GM15510 (cell line): Measurements from ENCODE around the gene HOXB1.

Experiments
- POLR2A ChIP-seq: IDR thresholded peaks from 3 replicates; pipeline ENCODE4 v1.6.1; 2011; ENCODE audit warnings: borderline replicate concordance; ENCODE audit not compliant: insufficient read length; ENCODE audit errors: extremely low read depth

Gene HOXB1

DNA sequence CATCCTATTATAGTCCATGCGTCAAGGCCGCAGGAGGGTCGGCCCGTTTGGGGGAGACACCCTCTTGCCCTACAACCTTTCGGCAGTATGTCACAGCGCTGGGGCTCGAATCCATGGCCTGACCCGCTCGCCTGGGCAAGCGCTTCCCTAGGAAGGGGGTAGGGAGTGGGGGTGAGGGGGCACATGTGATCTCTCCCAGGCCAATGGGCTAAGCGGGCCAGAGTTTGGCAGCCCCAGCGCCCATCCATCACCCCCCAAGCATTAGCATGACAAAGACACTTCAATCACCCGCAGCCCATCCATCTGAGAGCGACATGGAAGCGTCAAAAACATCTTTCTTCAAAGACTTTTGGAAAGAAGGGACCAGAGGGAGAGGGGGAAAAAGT is at the start of gene HOXB1:
TSS of gene HOXB1 (minus strand) at position 125 of the 386 bp plus-strand sequence. CDS start at position 18, 107 bp downstream.
- TF ChIP-seq POLR2A: no peak

DNA sequence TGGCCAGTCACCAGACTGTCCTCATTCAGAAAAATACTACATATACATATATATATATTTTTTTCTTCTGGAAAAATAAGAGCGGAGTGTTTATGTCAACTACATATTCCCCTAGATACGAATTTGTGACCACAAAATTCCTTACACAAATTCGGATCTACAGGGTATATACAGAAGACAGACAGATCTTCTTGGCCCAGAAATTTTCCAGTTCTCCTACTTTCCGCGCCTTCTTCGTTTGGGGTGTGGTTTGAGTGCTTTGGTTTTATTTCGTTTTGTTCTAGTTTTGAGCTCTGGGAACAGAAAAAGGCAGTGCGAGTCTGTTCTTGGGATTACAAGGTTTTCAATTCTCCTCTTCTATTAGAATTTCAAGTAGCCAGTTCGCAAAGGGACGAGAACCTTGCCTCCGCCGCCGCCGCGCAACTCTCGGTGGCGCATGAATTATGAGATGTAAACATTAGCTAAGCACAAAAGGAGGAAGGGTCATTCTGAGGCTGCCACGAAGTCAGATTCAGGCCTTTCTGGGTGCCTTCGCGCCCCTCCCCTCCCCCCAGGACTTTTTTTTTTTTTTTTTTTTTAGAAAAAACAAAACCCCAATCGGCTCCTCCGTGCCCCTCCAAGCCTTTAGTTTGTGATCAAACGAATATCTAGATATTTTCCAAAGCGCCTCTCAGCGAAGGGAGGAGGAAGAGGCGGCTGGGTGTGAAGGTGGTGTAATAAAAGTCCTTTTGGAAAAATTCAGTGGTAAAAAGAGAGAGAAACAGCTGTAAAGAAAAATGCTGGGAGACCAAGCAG is 49.1 kb upstream of the HOXB1 start:
- TF ChIP-seq POLR2A: no peak

DNA sequence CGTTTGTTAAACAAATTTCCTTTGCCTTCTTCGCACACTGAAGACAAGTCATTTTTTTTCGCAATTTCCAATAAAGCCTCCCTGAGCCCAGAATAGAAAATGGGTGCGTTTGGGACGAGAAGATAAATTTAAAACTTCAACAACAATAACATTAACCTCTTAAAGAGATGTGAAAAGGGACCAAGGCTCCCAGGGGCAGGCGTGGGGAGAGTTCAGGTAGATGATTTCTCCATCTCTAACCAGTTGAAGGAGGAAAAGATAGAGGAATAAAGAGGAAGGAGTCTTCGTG is 48.6 kb upstream of the HOXB1 start:
- TF ChIP-seq POLR2A: no peak

DNA sequence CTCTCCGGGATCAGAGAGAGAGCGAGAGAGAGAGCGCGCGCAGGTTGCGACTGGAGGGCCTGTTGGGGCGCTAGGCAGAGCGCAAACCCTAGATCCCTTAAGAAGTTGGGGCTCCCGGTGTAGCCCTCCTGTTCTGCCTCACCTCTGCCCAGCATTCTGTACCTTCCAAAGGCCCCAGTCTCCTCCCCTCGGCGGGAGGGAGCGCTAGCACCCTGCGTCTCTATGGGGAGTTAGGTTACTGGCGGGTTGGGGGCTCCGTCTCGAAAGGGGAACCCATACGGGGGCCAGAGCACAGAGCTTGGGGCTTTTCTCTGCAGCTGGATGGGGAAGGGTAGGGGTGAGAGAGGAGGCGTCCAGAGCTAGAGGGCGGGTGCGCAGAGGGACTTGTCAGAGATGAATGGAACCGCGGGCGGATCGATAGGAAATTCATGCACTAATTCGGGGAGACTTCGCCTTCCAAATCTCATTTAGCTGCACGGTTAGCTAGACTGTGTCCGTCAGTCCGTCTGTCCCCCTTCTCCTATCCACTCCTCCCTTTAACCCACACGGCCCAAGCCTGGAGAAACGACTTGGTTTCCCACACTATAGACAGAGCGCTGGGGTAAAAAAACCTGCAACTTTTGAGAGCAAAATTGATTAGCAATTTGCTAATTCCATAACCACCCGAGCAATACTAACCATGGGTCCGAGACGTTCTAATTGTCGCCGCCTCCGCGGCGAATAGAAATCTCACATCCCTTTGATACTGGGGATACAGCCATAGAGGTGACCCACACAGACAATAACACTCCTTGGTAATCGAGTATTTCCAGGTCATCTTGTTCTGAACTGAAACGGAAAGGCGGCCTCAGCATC is 48.0 kb upstream of the HOXB1 start:
- TF ChIP-seq POLR2A: peak; percentile 46

DNA sequence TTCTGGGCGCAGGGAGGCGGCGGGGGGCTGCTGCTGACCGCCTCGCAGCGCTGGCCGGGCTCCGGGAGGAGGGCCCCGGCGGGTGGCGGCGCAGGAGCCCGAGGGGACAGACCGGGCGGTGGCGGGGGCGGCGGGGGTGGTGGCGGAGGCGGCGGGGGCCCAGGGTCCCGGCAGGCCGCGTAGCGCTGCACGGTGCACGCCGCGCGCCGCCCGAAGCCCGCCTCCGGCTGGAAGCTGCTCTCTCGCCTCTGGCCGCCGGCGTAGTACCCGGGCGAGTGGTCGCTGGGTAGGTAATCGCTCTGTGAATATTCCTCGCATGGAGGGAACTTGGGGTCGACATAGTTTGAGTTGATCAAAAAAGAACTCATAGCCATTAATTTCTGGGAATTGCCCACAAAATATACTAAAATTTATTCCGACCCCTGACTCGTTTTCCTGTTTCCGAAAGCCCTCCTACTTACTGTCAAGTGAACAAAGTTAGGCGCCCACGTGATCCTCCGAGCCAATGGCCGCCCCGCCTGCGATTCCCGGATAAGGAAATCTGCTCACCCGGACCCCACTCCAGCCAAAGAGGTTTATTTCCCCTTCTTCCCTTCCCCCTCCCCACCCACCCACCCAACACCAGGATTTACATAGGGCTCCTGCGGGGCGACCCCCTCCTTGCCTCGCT is 47.3 kb upstream of the HOXB1 start, which contains the start of gene HOXB4:
TSS of gene HOXB4 (minus strand) at position 405 of the 670 bp plus-strand sequence. CDS start at position 374, 31 bp downstream.
- TF ChIP-seq POLR2A: no peak

DNA sequence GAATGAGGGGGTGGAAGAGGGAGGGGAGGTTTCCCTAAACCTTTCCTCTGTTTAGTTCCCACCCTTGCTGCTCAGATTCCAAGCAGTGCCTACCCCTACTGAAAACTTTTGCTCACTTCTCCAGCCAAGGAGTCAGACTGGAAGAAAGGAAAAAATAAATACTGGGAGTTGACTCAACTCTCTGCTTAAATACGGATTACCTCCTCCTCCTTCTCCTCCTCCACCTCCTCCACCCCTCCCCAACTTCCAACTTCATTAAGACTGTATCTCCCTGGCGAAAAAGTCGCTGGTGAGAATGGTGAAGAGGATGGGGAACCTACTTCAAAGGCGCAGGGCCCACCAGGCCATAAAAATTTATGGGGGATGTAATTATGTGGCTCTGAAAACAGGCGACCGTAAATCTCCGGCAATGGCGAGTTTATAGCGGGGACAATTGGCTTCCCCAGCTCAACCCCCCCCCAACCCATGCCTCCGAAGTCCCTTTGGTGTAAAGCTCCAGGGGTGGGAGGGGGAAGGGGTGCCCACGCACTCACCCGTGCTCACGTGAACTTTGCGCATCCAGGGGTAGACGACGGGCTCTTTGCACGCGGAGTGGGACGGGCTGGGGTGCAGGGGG is 46.6 kb upstream of the HOXB1 start:
- no peak for TF ChIP-seq POLR2A

DNA sequence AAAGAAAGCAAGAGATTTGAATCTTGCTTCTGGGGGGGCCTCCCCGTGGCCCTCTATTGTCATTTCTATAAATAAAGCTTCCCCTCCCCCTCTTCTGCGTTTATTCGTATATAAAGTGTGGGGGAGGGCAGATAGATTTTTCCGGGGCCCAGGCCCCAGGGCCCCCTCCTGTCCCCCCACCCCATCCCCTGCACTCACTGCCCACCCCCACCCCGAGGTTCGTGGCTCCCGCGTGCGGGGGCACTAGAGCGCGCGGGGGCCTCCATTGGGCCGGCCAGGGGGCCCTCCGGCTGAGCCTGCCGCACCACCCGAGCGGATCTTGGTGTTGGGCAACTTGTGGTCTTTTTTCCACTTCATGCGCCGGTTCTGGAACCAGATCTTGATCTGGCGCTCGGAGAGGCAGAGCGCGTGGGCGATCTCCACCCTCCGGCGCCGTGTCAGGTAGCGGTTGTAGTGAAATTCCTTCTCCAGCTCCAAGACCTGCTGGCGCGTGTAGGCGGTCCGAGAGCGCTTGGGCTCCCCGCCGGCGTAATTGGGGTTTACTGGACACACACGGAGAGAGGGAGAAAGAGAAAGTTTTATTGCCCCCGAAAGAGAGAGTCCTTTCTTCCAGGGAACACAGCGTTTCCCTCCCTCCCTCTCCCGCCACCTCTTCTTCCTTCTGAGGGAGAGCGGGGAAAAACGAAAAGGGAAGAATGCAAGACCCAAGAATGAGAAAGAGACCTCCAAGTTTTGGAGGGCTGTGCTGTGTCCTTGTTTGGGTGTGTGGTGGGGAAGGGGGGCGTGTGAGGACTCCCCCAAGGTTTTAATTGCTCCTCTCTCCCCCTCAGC is 45.9 kb upstream of the HOXB1 start:
- no peak for TF ChIP-seq POLR2A

DNA sequence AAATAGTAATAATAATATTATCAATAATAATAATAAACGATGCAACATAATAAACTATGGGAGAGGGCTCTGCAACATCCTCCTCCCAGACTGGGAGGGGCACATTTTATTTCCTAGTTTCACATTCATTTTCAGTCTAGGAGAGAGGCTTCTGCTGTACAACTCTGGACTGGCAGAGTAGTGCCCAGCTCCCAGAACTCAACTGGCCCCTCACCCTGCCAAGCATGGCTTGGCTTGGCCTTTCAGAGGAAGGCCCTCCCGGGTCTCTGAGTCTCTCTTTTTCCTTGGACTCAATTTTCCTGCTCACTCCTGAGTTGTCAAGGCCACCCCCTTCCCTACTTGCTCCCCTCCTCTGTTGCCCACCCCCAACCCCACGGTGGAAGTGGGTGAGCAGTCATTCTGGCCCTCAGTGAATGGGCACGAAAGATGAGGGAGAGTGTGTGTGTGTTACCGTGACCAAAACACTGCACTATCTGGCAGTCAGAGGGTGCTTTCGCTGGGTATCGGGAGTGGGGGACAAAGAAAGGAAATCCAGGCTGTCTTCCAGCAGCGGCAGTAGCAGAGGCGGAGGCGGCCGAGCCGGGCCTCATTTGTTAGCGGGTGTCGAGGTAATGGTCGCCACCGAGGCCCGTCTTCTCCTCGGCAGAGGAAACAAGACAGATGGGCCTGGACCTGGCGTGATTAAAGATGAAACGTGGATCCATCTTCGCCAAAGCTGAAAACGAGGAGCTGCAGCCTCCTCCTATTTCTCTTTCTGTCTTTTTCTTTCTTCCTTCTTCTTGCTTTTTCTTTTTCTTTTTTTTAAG is 45.1 kb upstream of the HOXB1 start:
- TF ChIP-seq POLR2A: no peak

DNA sequence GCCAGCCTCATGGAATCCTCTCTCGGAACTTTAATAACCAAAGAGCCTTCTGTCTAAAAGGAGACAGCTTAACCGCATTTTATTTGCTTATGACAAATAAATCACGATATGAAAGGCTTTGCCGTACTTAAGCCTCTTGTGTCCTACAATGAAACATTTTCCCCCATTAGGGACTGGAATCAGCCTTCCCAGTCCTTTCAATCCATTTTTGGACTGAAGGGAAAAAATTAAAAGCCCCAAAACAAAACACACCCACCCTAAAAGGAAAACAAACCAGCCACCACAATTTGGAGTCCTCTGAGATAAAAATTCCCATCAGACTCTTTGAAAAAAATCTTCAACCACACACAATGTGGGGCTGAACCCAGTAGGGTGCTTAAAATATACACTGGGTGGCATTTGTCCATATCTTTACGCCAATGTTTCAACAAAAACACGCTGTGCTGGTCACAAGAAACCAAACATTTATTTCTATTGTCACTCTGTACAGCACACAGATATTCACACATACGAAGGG is 44.3 kb upstream of the HOXB1 start:
- no peak for TF ChIP-seq POLR2A

DNA sequence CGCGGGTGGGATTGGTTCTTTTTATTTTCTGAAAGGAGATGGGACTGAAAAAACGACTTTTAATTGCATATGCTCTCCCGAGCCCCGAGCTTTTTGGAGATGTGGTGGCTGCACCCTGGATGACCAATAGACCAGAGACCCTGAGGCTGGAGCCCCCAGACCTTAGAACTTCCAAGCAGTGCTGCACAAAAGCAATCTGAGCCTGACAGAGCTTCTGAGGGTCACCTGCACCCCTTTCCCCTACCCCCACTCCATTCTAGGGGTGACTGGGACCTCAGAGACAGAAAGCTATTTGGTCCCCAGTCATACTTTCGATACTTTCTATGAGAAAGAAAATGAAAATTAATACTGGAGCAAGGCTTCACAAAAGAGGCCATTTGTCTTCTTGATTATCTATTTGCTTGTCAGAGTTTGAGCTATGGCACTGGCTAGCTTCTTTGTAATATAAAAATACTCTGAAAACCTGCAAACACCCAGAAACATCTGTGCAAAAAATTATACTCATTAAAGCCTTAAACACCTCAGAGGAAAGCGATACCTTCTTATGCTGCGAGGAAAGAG is 43.8 kb upstream of the HOXB1 start:
- TF ChIP-seq POLR2A: no peak

DNA sequence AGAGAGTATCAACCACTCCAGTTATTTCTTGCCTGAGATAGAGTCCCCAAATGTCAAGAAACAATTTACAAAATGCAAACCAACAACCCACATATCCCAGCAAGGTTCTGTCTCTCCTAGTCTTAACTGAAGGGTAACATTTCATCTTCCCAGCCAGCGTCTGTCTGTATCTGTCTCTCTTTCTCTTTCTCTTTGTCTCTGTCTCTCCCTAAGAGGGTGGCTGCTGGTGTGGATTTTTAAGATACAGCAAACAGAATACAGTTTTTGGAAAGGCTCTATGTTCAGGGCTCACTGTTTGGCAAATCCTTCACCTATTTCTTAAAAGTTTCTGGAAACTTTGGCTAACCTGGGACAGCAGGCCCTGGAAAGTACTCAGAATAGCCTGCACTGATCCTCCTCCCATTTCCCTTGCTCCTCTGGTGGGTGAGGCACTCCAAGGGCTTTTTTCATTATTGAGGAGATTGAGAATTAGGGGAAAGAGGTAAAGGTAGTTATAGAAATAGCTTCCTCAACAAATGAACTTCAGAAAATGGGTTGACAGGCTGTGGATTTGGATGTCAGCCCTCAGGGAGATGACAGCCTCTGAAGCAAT is 41.1 kb upstream of the HOXB1 start:
- no peak for TF ChIP-seq POLR2A
